CD4-positive, alpha-beta T cell (primary cell): Measurements from ENCODE around the gene MUSTN1. TPM values are rescaled to one million over a fixed set of nuclear protein-coding genes. Genes with fewer than 3 reads are reported as not detected.

Experiments used
- ATAC-seq: fragments of 200-7000 bp; cut with Tn5 transposase; one replicate; pipeline ENCODE4 v1.10.0; 2022; ENCODE audit warnings: mild to moderate bottlenecking; ENCODE audit not compliant: poor library complexity
- CTCF ChIA-PET: fragments of 350-600 bp; sonication (Branson Sonifier 250); formaldehyde crosslinking; loops from one replicate; lab custom pipeline; 2021; ENCODE audit warnings: antibody characterized with exemption, inconsistent platforms; lab: Charles Lee
- POLR2A ChIA-PET: fragments of 350-600 bp; sonication (Branson Sonifier 250); formaldehyde crosslinking; loops from one replicate; lab custom pipeline; 2021; ENCODE audit warnings: antibody characterized with exemption, inconsistent platforms; lab: Charles Lee
- DNase-seq, 14 experiments: peaks; one replicate each; pipeline ENCODE4 v3.0.0-alpha.2; 2013 to 2020; ENCODE audit warnings: mixed read lengths in 2 of 14
- H3K27ac ChIP-seq, 2 donors: one replicate each; pipeline versions ENCODE4 v1.5.1 to v1.7.0; 2013; ENCODE audit warnings: low read length in 2 of 2, low read depth in 1 of 2, mild to moderate bottlenecking in 1 of 2
- H3K27me3 ChIP-seq, 2 experiments: 1 replicate in 1 of 2; 2 replicates in 1 of 2; pipeline versions ENCODE4 v1.6.1 to v1.7.0; 2013; ENCODE audit warnings: low read length in 2 of 2, control low read depth in 1 of 2, mild to moderate bottlenecking in 1 of 2, moderate library complexity in 1 of 2; ENCODE audit not compliant: insufficient read depth in 2 of 2, control insufficient read depth in 1 of 2
- H3K36me3 ChIP-seq: one replicate; pipeline ENCODE4 v1.6.1; 2013; ENCODE audit warnings: low read length, control low read depth; ENCODE audit not compliant: insufficient read depth
- H3K4me1 ChIP-seq: one replicate; pipeline ENCODE4 v1.6.1; 2013; ENCODE audit warnings: low read length, control low read depth; ENCODE audit not compliant: insufficient read depth
- H3K4me3 ChIP-seq: one replicate; pipeline ENCODE4 v1.5.1; 2013; ENCODE audit warnings: mild to moderate bottlenecking, low read length, moderate library complexity
- H3K9me3 ChIP-seq, 2 experiments: 1 replicate in 1 of 2; 2 replicates in 1 of 2; pipeline versions ENCODE4 v1.6.1 to v1.7.0; 2013; ENCODE audit warnings: low read length in 2 of 2, mild to moderate bottlenecking in 2 of 2, control low read depth in 1 of 2, moderate library complexity in 1 of 2; ENCODE audit not compliant: control insufficient read depth in 1 of 2, insufficient read depth in 1 of 2
- H3K27ac Mint-ChIP-seq: one replicate; pipeline ENCODE4 v1.8.0; 2020; ENCODE audit warnings: mixed read lengths
- H3K27me3 Mint-ChIP-seq: one replicate; pipeline ENCODE4 v1.8.0; 2021; ENCODE audit warnings: mixed read lengths
- H3K36me3 Mint-ChIP-seq: one replicate; pipeline ENCODE4 v1.8.0; 2021; ENCODE audit warnings: low read depth, mixed read lengths
- H3K4me1 Mint-ChIP-seq: one replicate; pipeline ENCODE4 v1.8.0; 2021; ENCODE audit warnings: low read depth, mixed read lengths
- H3K4me3 Mint-ChIP-seq: one replicate; pipeline ENCODE4 v1.8.0; 2020; ENCODE audit warnings: mild to moderate bottlenecking, mixed read lengths
- H3K9me3 Mint-ChIP-seq: one replicate; pipeline ENCODE4 v1.8.0; 2020; ENCODE audit warnings: mixed read lengths
- intact Hi-C, 2 experiments: fragments of 100-400 bp; cut with DNase I in 1 of 2; cut with micrococcal nuclease in 1 of 2; formaldehyde crosslinking; loops; one replicate each; pipeline versions ENCODE4 v1.15.1 to v1.9.0; 2023 to 2025; cut with DNase I, micrococcal nuclease
- total RNA-seq, 174 experiments: library from RNA in 2 of 174; stranded (reverse) in 2 of 174; gene quantifications; one replicate each; pipeline ENCODE4 v1.2.3 and lab custom pipeline; 2021 to 2026
- TF ChIP-seq, protein P1 (sequence below): fragments of 200-600 bp; IDR thresholded peaks from one replicate; pipeline ENCODE4 v1.8.0; 2022; ENCODE audit warnings: antibody characterized with exemption, mild to moderate bottlenecking

Gene MUSTN1
- total RNA-seq, 2 experiments from 2014 or later: 10.7 to 11.3 TPM

DNA sequence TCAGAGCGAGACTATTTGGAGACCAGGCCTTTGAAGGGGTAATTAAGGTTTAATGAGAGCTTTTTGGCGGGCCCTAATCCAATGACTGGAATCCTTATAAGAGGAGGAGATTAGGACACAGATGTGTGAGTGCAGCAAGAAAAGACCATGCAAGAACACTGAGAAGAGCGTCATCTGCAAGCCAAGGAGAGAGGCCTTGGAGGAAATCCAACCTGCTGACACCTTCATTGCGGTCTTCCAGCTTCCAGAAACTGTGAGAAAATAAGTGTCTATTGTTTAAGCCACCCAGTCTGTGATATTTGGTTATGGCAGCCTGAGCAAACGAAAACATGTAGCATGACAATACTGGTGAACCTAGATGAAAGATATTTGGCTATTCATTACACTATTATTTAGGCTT, 23.0 kb upstream of the MUSTN1 start:
- Mint-ChIP-seq H3K27ac (no peak overlapping the region), H3K27me3 (no peaks in the 10 kb centered on the region), H3K4me1 (no peaks in the 10 kb centered on the region), H3K36me3 (peaks cover 36% of the 10 kb centered on the region), H3K4me3 (no peak overlapping the region), H3K9me3 (no peaks in the 10 kb centered on the region)
- ChIA-PET POLR2A (no interaction called here), CTCF (no interaction called here)
- H3K4me1 ChIP-seq: no peaks in the 10 kb centered on the region
- no peaks in the 10 kb centered on the region for H3K9me3 ChIP-seq
- TF ChIP-seq, protein P1, sequence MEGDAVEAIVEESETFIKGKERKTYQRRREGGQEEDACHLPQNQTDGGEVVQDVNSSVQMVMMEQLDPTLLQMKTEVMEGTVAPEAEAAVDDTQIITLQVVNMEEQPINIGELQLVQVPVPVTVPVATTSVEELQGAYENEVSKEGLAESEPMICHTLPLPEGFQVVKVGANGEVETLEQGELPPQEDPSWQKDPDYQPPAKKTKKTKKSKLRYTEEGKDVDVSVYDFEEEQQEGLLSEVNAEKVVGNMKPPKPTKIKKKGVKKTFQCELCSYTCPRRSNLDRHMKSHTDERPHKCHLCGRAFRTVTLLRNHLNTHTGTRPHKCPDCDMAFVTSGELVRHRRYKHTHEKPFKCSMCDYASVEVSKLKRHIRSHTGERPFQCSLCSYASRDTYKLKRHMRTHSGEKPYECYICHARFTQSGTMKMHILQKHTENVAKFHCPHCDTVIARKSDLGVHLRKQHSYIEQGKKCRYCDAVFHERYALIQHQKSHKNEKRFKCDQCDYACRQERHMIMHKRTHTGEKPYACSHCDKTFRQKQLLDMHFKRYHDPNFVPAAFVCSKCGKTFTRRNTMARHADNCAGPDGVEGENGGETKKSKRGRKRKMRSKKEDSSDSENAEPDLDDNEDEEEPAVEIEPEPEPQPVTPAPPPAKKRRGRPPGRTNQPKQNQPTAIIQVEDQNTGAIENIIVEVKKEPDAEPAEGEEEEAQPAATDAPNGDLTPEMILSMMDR: no peak
- no peaks in the 10 kb centered on the region for H3K27me3 ChIP-seq
- no peak overlapping the region for H3K4me3 ChIP-seq
- ATAC-seq (no peak), DNase-seq (no peak)
- H3K27ac ChIP-seq: no peak overlapping the region
- H3K36me3 ChIP-seq: peaks cover 31% of the 10 kb centered on the region
- intact Hi-C loops: no loop called here

DNA sequence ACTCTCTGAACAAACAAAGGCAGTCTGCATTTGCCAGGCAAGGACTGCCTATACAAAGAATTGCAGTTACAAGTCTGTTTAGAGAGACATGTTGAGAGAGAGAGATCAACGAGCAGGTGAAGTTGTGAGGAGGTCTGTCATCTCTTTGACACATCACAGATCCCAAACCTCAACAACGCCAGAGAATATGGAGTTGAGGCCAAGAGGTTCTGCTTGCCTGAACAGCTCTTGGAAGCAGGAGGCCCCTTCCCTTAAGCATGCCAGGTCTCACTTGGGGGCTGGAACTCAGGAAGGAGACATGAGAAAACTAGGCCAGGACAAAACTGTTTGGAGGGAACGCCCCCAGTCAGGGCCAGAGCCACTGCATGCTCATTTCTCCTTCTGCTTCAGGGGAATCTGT, 22.3 kb upstream of the MUSTN1 start:
- H3K27me3 Mint-ChIP-seq: no peaks in the 10 kb centered on the region
- H3K4me1 Mint-ChIP-seq: no peaks in the 10 kb centered on the region
- no peak for DNase-seq
- Histone ChIP-seq H3K27ac (no peak overlapping the region), H3K9me3 (no peaks in the 10 kb centered on the region), H3K4me1 (no peaks in the 10 kb centered on the region), H3K36me3 (peaks cover 37% of the 10 kb centered on the region), H3K4me3 (no peak overlapping the region), H3K27me3 (no peaks in the 10 kb centered on the region)
- no peak overlapping the region for H3K4me3 Mint-ChIP-seq
- TF ChIP-seq, protein P1: no peak
- peaks cover 36% of the 10 kb centered on the region for H3K36me3 Mint-ChIP-seq
- CTCF ChIA-PET: no interaction called here
- POLR2A ChIA-PET: no interaction called here
- H3K27ac Mint-ChIP-seq: no peak overlapping the region
- no peaks in the 10 kb centered on the region for H3K9me3 Mint-ChIP-seq
- intact Hi-C loops: no loop called here
- no peak for ATAC-seq

DNA sequence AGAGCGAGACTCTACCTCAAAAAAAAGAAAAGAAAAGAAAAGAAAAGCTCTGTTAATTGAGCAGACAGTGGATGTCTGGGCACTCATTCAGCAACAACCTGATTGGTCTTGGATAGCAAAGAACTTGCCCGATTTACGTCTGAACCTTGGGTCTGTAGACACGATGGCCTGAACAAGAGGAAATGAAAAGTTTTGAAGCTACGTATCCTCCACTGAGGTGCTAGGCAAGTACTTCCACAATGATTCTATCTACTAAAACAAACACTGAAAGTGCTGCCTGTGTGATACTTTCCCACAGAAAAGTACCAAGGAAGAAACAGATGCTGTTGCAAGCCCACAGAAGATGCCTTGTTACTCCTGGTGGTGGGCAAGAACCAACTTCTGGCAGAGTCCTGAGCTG, 21.8 kb upstream of the MUSTN1 start:
- ChIA-PET CTCF (no interaction called here), POLR2A (no interaction called here)
- no peaks in the 10 kb centered on the region for H3K27me3 Mint-ChIP-seq
- DNase-seq (no peak), ATAC-seq (no peak)
- peaks cover 41% of the 10 kb centered on the region for H3K36me3 ChIP-seq
- H3K27ac Mint-ChIP-seq: no peak overlapping the region
- no peaks in the 10 kb centered on the region for H3K4me1 Mint-ChIP-seq
- no peaks in the 10 kb centered on the region for H3K4me1 ChIP-seq
- intact Hi-C loops: no loop called here
- H3K9me3 ChIP-seq: no peaks in the 10 kb centered on the region
- H3K9me3 Mint-ChIP-seq: no peaks in the 10 kb centered on the region
- TF ChIP-seq, protein P1: no peak
- H3K4me3 Mint-ChIP-seq: no peak overlapping the region
- H3K27me3 ChIP-seq: no peaks in the 10 kb centered on the region
- peaks cover 36% of the 10 kb centered on the region for H3K36me3 Mint-ChIP-seq
- H3K27ac ChIP-seq: no peak overlapping the region
- no peak overlapping the region for H3K4me3 ChIP-seq
